ENCODE results near the gene TMEM145. TPM values are rescaled to one million over a fixed set of nuclear protein-coding genes. Genes with fewer than 3 reads are reported as not detected.

The TMEM145 gene
- total and polyA plus RNA-seq, 10 of the 15 experiments (the other 5 are each of a cell fraction or from before 2014, with no cell fraction given) = 0.04 to 0.97 (median 0.16) TPM; not detected in 4

DNA sequence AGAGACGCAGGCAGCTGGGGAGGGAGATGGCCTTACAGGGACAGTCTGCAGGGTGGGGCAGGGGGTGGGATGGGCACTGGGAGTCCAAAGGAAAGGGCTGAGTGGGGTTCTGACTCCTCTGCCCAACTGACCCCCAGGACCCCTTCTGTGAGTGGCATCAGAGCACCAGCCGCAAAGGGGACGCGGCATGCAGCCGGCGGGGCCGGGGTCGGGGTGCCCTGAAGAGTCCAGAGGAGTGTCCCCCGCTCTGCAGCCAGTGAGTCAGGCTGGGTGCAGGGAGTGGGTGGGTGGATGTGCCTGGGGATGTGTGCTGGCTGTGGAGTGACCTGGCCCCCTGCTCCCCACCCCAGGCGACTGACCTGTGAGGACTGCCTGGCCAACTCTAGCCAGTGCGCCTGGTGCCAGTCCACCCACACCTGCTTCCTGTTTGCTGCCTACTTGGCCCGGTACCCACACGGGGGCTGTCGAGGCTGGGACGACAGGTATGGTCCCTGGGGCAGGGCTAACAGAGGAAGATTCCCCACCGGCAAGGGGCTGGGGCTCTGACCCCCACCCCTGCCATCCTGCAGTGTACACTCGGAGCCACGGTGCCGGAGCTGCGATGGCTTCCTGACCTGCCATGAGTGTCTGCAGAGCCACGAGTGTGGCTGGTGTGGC is 38.1 kb downstream of the TMEM145 start:
- no peak for ATAC-seq
- H3K9me3 ChIP-seq (replicated peaks; ENCODE audit: control insufficient read depth, insufficient read depth, low read length) = no peaks in the 10 kb centered on the region
- ChIA-PET CTCF (no interaction called here), SMC1A (ENCODE audit: uncharacterized antibody, unreplicated experiment) (no interaction called here), POLR2A (interaction anchor here (0.6 kb wide), 1 partner anchor 156 kb away, joined by 3 read pairs; no protein-coding TSS in a partner anchor), RAD21 (ENCODE audit: unreplicated experiment) (no interaction called here)
- no peak overlapping the region for H3K4me3 ChIP-seq
- no TSS peak for BruUV-seq (replicated peaks)
- no peaks in the 10 kb centered on the region for H3K27me3 ChIP-seq (replicated peaks in 1 of 2; ENCODE audit: control insufficient read depth in 2 of 2, insufficient read depth in 2 of 2, low read length in 1 of 2)
- intact Hi-C loops (cut with micrococcal nuclease; ENCODE audit: unreplicated experiment) = no loop called here
- H4K20me1 ChIP-seq (ENCODE audit: control insufficient read depth, insufficient read depth) = no peaks in the 10 kb centered on the region
- no peaks in the 10 kb centered on the region for H3K36me3 ChIP-seq (ENCODE audit: control insufficient read depth in 2 of 2, insufficient read depth in 2 of 2, low read length in 1 of 2)
- H3K4me2 ChIP-seq (ENCODE audit: control insufficient read depth, insufficient read depth) = no peak overlapping the region
- TF ChIP-seq YBX1 (IDR thresholded peaks at IDR 0.05) (no peak), IRF3 (IDR thresholded peaks at IDR 0.05) (no peak), EP300 (IDR thresholded peaks at IDR 0.05; ENCODE audit: borderline replicate concordance in 1 of 2, control insufficient read depth in 1 of 2, low read depth in 2 of 2, low read length in 2 of 2) (no peak), CBFB (IDR thresholded peaks at IDR 0.05; ENCODE audit: low read depth) (no peak), SMAD5 (IDR thresholded peaks at IDR 0.05; ENCODE audit: low read depth) (no peak), HCFC1 (IDR thresholded peaks at IDR 0.05; ENCODE audit: low read length) (no peak), EED (IDR thresholded peaks at IDR 0.05; ENCODE audit: low read depth) (no peak), SUZ12 (IDR thresholded peaks at IDR 0.05; ENCODE audit: unreplicated experiment) (no peak), YY1 (IDR thresholded peaks at IDR 0.05; ENCODE audit: low read depth, low read length) (no peak)
- TF ChIP-seq, protein P1, sequence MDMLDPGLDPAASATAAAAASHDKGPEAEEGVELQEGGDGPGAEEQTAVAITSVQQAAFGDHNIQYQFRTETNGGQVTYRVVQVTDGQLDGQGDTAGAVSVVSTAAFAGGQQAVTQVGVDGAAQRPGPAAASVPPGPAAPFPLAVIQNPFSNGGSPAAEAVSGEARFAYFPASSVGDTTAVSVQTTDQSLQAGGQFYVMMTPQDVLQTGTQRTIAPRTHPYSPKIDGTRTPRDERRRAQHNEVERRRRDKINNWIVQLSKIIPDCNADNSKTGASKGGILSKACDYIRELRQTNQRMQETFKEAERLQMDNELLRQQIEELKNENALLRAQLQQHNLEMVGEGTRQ (IDR thresholded peaks at IDR 0.05; ENCODE audit: borderline replicate concordance, low read depth, low read length) = no peak
- WGBS (ENCODE audit: insufficient coverage, insufficient replicate concordance, low lambda C conversion rate, missing lambda C conversion rate) = 59% methylated on average over 10 of the region's 21 CpGs
- no peak for FAIRE-seq
- no peak overlapping the region for H3K27ac ChIP-seq (ENCODE audit: control insufficient read depth, insufficient read depth)
- H3K79me2 ChIP-seq (ENCODE audit: control insufficient read depth, insufficient read depth, low read length) = no peaks in the 10 kb centered on the region
- DNase-seq (ENCODE audit: low read depth, low spot score) = no peak
- no peak overlapping the region for H3K9ac ChIP-seq (ENCODE audit: control insufficient read depth, insufficient read depth, low read length)
- no peak overlapping the region for H2AFZ ChIP-seq (ENCODE audit: control insufficient read depth, low read depth, low read length)
- in situ Hi-C loops (cut with MboI) = no loop called here
- no peaks in the 10 kb centered on the region for H3K4me1 ChIP-seq (ENCODE audit: control insufficient read depth, insufficient read depth, low read length)

All from GM12878 (cell line).